ENCODE measurements around the gene CAPZA2. TPM values are rescaled to one million over a fixed set of nuclear protein-coding genes. Genes with fewer than 3 reads are reported as not detected.

Gene CAPZA2
- total and polyA plus RNA-seq, 9 of the 15 experiments (the other 6 are each of a cell fraction or from before 2014, with no cell fraction given): 67.0 to 524 (median 176) TPM

GRCh38 chr7:116815041-116815440, 47.3 kb upstream of the CAPZA2 start (continued):
- TF ChIP-seq CREB3 (tag; conservative IDR thresholded peaks at IDR 0.05; ENCODE audit: low read depth): no peak
- TF ChIP-seq RHOXF2B (CRISPR knock-in tag; conservative IDR thresholded peaks at IDR 0.05): no peak
- TF ChIP-seq CUX1 (CRISPR knock-in tag; IDR thresholded peaks at IDR 0.05): no peak
- TF ChIP-seq RAD51 (IDR thresholded peaks at IDR 0.05; ENCODE audit: borderline replicate concordance, low read depth): no peak

GRCh38 chr7:116820149-116820548, 42.2 kb upstream of the CAPZA2 start:
- FAIRE-seq: no peak
- no TSS peak for BruUV-seq (replicated peaks)
- TF ChIP-seq SP1 (CRISPR knock-in tag; IDR thresholded peaks at IDR 0.05) (no peak), ZNF75A (CRISPR knock-in tag; IDR thresholded peaks at IDR 0.05) (no peak), TAF7 (tag; IDR thresholded peaks at IDR 0.05) (no peak), HDAC6 (IDR thresholded peaks at IDR 0.05; ENCODE audit: low read depth, low read length) (no peak), L3MBTL2 (IDR thresholded peaks at IDR 0.05) (no peak), HMG20B (CRISPR knock-in tag; IDR thresholded peaks at IDR 0.05) (no peak), CCNT2 (IDR thresholded peaks at IDR 0.05; ENCODE audit: borderline replicate concordance, extremely low read depth, insufficient read length, low read depth, low read length) (no peak)
- TF ChIP-seq, protein P1, sequence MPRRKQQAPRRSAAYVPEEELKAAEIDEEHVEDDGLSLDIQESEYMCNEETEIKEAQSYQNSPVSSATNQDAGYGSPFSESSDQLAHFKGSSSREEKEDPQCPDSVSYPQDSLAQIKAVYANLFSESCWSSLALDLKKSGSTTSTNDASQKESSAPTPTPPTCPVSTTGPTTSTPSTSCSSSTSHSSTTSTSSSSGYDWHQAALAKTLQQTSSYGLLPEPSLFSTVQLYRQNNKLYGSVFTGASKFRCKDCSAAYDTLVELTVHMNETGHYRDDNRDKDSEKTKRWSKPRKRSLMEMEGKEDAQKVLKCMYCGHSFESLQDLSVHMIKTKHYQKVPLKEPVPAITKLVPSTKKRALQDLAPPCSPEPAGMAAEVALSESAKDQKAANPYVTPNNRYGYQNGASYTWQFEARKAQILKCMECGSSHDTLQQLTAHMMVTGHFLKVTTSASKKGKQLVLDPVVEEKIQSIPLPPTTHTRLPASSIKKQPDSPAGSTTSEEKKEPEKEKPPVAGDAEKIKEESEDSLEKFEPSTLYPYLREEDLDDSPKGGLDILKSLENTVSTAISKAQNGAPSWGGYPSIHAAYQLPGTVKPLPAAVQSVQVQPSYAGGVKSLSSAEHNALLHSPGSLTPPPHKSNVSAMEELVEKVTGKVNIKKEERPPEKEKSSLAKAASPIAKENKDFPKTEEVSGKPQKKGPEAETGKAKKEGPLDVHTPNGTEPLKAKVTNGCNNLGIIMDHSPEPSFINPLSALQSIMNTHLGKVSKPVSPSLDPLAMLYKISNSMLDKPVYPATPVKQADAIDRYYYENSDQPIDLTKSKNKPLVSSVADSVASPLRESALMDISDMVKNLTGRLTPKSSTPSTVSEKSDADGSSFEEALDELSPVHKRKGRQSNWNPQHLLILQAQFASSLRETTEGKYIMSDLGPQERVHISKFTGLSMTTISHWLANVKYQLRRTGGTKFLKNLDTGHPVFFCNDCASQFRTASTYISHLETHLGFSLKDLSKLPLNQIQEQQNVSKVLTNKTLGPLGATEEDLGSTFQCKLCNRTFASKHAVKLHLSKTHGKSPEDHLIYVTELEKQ (CRISPR knock-in tag; IDR thresholded peaks at IDR 0.05): no peak

More at GRCh38 chr7:116820149-116820548, 42.2 kb upstream of the CAPZA2 start:
- ATAC-seq (no peak), DNase-seq (ENCODE audit: extremely low read depth in 1 of 4, low spot score in 3 of 4) (no peak)
- no peaks in the 10 kb centered on the region for H4K20me1 ChIP-seq (replicated peaks; ENCODE audit: control insufficient read depth, insufficient read depth, low read length)
- H3K27ac ChIP-seq (ENCODE audit: extremely low read depth, low read depth, low read length): no peak overlapping the region
- H3K27me3 ChIP-seq (ENCODE audit: control insufficient read depth in 2 of 2, insufficient read depth in 2 of 2, low read length in 2 of 2): peaks cover 0 to 14% of the 10 kb centered on the region in 2 experiments; a peak in 2 of 5 replicates
- H3K9me3 ChIP-seq (replicated peaks; ENCODE audit: control insufficient read depth, insufficient read depth, low read depth, low read length): no peaks in the 10 kb centered on the region
- in situ Hi-C loops (cut with MboI) (no loop called here), intact Hi-C loops (cut with micrococcal nuclease) (no loop called here)
- POLR2A ChIA-PET: interaction anchor here (0.6 to 1.0 kb wide), 2 partner anchors 64 to 193 kb away, joined by 3 to 5 read pairs; no protein-coding TSS in a partner anchor
- H2AFZ ChIP-seq (ENCODE audit: low read depth, low read length): no peak overlapping the region
- CTCF ChIA-PET (ENCODE audit: low intra/inter-chr PET ratio): no interaction called here
- H3K79me2 ChIP-seq (ENCODE audit: control insufficient read depth, insufficient read depth, low read length): no peaks in the 10 kb centered on the region
- no peak overlapping the region for H3K4me2 ChIP-seq (ENCODE audit: insufficient read depth, low read length)
- no peaks in the 10 kb centered on the region for H3K36me3 ChIP-seq (ENCODE audit: control insufficient read depth, insufficient read depth, low read length)
- no peaks in the 10 kb centered on the region for H3K9me1 ChIP-seq (ENCODE audit: control insufficient read depth, insufficient read depth, low read length)
- no peak overlapping the region for H3K9ac ChIP-seq (ENCODE audit: insufficient read depth in 1 of 2, low read depth in 2 of 2, low read length in 2 of 2)
- H3K4me1 ChIP-seq (replicated peaks in 1 of 2; ENCODE audit: control insufficient read depth in 2 of 2, insufficient read depth in 2 of 2, low read length in 2 of 2): no peaks in the 10 kb centered on the region
- no peak overlapping the region for H3K4me3 ChIP-seq
- 5% methylated on average over 3 of the region's 3 CpGs for WGBS (ENCODE audit: insufficient coverage, low coverage, missing lambda C conversion rate)

Data from K562 (cell line).